C4-2B (cell line): ENCODE data around the gene SLC39A7.

Experiments used
- CTCF ChIP-seq: fragments of 450-650 bp; conservative IDR thresholded peaks from 2 replicates; pipeline ENCODE4 v1.5.1; 2017; ENCODE audit warnings: mild to moderate bottlenecking
- ZFX ChIP-seq: fragments of 450-650 bp; IDR thresholded peaks from 2 replicates; pipeline ENCODE4 v1.6.1; 2017

GRCh38 chr6:33185190-33185589 is 15.5 kb upstream of the SLC39A7 start:
- no peak for TF ChIP-seq CTCF
- no peak for TF ChIP-seq ZFX
